Epithelial cell of prostate (primary cell): ENCODE measurements around the gene CD177.
A peak's percentile ranks its signal among the peaks of the same experiment; 100 is the strongest.
"Not testable (repeated sequence)": the region's sequence is repeated elsewhere in the genome, so short reads cannot be mapped to it uniquely, and the experiment has no call there.

ENCODE experiments used
- DNase-seq: peaks from one replicate; pipeline ENCODE4 v3.0.0-alpha.2; 2011; ENCODE audit warnings: low read depth, low spot score
- H3K27ac ChIP-seq: fragments of 450-650 bp; 2 replicates; pipeline ENCODE4 v1.5.1; 2017; ENCODE audit warnings: mild to moderate bottlenecking

CD177 gene

DNA sequence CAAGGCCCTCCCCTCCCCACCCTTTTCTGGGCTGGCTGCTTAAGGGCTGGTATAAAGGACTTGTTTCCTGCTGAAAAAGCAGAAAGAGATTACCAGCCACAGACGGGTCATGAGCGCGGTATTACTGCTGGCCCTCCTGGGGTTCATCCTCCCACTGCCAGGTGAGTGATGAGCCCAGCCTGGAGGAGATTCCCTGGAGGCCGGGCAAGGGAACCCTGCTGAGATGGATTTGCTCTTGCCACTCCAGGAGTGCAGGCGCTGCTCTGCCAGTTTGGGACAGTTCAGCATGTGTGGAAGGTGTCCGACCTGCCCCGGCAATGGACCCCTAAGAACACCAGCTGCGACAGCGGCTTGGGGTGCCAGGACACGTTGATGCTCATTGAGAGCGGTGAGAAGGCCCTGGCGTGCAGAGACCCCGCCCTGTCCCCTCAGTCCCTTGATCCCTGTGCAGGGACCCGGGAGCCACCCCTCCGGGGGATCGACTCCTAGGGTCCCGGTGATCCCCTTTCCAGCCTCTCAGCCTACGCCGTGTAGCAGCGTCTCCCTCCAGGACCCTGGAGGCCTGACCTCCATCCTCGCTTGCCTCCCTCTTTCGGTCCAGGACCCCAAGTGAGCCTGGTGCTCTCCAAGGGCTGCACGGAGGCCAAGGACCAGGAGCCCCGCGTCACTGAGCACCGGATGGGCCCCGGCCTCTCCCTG, at the start of gene CD177:
Gene CD177, plus strand, starts transcription at position 81 of the 699 bp plus-strand sequence. Its CDS starts 29 bp downstream, at position 110.
- H3K27ac ChIP-seq = no peak within 1 kb of the TSS
- DNase-seq = no peak

GRCh38 chr19:43305642-43306041, 47.8 kb upstream of the CD177 start:
- no peak overlapping the region for H3K27ac ChIP-seq
- no peak for DNase-seq

DNA sequence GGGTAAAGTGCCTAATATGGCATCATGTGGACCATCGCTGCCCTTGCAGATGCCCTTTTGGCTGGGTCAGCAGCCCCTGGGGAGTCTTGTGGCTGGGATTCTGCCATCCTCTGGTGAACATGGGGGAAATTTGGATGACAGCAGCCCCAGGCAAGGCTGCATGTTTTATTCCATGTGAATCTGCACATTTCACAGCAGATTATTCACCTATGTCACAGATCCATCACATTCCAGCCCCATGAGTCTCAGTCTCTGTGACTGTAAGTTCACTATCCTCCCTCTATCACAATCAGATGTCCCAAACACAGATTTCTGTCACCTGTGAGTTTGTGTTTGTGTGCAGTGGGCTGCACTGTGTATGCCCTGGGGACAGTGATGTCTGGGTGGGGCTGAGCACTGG, 47.4 kb upstream of the CD177 start:
- DNase-seq = no peak
- H3K27ac ChIP-seq = no peak overlapping the region

DNA sequence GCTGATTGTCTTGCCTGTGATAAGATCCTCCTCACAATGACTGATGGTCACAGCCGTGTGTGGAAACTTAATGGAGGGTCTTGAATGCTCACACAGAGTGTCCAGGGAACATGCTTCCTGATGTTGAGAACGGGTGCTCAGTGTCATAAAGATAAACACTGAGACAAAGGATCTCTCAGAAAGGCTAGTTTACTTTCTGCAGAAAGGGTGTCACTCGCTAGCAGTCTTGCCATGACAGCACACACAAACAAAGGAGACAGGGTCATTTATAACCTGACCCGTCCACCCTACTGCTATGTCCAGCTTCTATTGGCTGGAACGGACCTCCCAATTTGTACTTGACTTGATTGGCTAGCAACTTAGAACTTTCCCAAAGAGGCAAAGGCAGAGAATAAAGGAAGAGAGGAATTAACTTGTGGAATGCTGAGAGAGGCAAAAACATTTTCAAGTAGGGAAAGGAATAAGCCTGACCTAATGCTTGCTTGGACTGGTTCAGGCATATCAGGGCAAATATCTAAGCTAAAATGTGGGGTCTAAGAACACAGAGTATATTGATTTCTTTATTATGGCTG, 45.2 kb upstream of the CD177 start:
- no peak for DNase-seq
- H3K27ac ChIP-seq = no peak overlapping the region

GRCh38 chr19:43309466-43309865, 44.0 kb upstream of the CD177 start:
- no peak for DNase-seq
- no peak overlapping the region for H3K27ac ChIP-seq

DNA sequence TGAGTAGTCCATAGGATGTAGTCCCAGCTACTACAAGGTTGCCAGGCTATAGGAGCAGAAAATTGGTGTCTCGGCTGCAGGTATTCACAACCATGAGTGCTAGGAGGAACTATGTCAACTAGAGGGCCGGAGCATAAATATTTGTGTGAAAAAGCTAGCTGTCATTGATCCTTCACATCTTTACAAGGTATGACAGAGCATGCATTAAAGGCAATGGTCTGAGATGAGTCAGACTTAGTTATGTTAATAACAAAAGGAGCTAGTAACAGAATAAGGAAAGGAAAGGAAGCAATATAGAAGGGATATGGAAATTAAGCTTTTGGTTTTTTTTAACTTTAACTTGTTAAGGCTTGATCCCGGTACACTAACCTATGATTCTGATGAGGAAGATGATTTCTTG, 43.3 kb upstream of the CD177 start:
- DNase-seq = no peak
- H3K27ac ChIP-seq = no peak overlapping the region

DNA sequence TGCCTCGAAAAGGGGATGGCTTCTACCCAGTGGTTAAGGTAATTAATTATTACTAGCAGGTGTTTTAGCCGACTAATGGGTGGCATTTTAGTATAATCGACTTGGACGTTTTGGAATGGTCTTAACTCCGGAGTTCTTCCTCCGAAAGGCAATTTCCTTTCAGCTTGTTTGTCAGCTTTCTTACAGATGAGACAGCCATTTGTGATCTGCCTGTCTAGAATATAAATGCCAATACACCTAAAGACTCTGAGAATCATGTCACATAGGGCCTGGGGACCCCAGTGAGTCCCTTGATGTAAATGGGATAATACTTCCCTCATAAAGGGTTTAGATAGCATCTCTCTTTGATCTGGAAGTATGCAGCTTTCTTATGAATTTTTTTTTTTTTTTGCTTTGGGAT, 42.2 kb upstream of the CD177 start:
- H3K27ac ChIP-seq = no peak overlapping the region
- DNase-seq = no peak

DNA sequence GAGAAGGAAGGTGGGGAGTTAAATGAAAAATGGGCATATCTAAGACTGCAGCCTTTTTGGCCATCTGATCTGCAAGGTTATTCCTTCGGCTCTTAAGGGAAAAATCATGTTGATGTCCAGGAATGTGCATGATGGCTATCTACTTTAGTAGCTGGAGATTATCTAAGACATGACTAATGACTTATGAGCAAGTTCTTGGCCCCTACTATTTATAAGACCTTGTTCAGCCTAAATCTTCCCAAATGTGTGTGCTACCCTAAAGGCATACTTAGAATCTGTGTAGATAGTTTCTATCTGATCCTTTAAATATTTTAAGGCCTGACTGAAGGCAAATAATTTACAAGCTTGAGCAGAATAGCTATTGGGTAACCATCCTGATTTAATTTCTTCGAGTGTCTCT, 41.8 kb upstream of the CD177 start:
- no peak overlapping the region for H3K27ac ChIP-seq
- no peak for DNase-seq

DNA sequence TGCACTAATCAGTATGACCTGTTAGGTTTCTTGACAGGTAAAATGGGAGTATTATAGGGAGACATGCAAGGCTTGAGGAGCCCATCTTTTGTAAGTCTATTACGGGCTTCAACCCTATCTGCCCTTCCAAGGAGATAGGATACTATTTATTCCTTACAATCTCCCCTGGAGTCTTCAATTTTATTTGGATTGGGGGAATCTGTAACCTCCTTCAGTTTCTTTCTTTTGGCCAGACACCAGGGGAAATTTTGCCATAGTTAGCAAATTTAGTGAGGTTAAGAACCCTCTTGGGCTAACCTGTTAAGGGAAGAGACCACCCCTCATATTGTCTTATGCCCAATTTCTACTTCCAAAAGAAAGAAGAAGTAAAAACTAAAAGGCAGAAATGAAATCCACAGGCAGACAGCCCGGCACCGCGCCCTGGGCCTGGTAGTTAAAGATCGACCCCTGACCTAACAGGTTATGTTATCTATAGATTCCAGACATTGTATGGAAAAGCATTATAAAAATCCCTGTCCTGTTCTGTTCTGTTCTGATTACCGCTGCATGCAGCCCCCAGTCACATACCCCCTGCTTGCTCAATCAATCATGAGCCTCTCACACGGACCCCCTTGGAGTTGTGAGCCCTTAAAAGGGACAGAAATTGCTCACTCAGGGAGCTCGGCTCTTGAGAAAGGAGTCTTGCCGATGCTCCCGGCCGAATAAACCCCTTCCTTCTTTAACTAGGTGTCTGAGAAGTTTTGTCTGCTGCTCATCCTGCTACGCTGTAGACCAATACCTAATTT, 39.6 kb upstream of the CD177 start:
- H3K27ac ChIP-seq = no peak overlapping the region
- DNase-seq = no peak

GRCh38 chr19:43315851-43316250, 37.6 kb upstream of the CD177 start:
- no peak for DNase-seq
- H3K27ac ChIP-seq = no peak overlapping the region

- DNase-seq = no peak
These were observed 36.7 kb upstream of the CD177 start for GRCh38 chr19:43316591-43317319.

GRCh38 chr19:43318203-43318602, 35.3 kb upstream of the CD177 start:
- DNase-seq = no peak
- no peak overlapping the region for H3K27ac ChIP-seq

More at GRCh38 chr19:43316591-43317319, 36.7 kb upstream of the CD177 start:
- no peak overlapping the region for H3K27ac ChIP-seq

GRCh38 chr19:43318796-43319314, 34.6 kb upstream of the CD177 start:
- no peak overlapping the region for H3K27ac ChIP-seq
- no peak for DNase-seq

DNA sequence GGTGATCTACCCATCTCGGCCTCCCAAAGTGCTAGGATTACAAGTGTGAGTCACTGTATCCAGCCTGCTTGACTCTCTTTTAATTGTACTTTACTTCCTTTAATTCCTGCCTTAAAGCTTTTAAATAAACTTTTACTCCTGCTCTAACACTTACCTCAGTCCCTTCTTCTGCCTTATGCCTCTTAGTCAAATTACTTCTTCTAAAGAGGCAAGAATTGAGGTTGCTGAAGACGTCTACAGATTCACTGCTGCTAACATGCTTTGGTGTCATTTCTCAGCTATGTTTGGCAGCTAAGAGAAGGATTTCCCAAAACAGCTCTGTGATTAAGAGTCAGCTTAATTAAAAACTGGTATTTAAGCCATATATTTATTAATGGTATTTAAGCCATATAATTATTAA, 32.9 kb upstream of the CD177 start:
- no peak for DNase-seq
- no peak overlapping the region for H3K27ac ChIP-seq

DNA sequence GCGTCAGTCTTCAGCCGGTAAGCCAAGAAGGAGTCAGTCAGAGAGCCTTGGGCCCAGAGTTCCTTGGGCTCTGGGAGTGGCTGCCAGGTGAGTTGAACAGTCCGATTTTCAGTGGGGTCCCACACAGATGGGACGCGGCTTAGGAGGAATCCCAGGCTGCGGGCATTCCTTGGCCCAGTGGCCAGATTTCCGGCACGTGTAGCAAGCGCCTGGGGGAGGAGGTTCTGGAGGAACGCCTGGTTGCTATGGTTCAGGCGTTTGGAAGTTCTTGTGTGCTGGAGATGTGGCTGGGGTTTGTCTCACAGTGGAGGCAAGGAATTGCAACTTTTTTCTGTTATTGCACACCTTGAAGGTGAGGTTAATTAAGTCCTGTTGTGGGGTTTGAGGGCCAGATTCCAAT, 26.7 kb upstream of the CD177 start:
- not testable (repeated sequence) for H3K27ac ChIP-seq, DNase-seq

GRCh38 chr19:43328561-43328960, 24.9 kb upstream of the CD177 start:
- not testable (repeated sequence) for DNase-seq, H3K27ac ChIP-seq

DNA sequence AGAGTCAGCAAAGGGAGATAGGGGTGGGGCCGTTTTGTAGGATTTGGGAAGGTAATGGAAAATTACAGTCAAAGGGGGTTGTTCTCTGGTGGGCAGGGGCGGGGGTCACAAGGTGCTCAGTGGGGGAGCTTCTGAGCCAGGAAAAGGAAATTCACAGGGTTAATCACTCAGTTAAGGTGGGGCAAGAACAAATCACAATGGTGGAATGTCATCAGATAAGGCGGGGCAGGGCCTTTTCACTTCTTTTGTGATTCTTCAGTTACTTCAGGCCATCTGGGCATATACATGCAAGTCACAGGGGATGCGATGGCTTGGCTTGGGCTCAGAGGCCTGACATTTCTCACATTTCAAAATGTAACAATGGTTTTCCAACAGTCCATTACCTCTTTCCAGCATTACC, 24.4 kb upstream of the CD177 start:
- peak overlapping the region; percentile 27 for H3K27ac ChIP-seq
- not testable (repeated sequence) for DNase-seq

- no peak overlapping the region for H3K27ac ChIP-seq
- no peak for DNase-seq
These were observed 23.5 kb upstream of the CD177 start for GRCh38 chr19:43329989-43330388.

DNA sequence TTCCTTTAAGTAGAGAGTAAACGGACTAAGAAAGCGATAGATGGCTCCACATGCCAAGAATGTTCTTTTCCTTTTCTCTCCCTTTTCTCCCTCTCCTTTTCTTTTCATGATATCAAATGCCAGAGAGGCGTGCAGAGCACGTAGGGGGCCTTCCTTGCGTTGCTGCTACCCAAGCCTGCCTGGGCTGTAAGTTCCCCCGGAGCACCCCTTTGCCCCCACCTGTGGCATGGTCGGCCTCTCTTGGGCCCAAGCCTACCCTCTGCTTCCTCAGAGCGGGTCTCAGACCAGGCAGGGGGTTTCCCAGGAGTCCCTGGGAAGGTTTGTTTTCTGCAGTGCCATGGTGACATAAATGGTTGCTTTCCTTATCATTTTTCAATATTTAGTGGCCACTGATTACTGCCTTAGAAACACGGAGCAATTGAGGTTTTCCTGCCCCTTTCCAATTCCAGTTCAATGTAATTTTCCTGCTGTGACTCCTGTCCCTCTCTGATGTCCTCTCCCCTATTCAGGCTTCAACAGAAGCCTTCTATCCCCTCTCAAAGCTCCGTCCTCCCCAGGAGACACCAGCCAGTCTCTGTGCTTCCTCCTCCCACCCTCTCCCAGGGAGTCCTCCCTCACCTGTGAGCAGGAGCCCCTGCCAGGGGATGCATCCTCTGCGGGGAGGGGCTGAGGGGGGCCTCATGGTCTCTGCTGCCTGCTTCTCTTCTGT, 22.6 kb upstream of the CD177 start:
- no peak overlapping the region for H3K27ac ChIP-seq

DNA sequence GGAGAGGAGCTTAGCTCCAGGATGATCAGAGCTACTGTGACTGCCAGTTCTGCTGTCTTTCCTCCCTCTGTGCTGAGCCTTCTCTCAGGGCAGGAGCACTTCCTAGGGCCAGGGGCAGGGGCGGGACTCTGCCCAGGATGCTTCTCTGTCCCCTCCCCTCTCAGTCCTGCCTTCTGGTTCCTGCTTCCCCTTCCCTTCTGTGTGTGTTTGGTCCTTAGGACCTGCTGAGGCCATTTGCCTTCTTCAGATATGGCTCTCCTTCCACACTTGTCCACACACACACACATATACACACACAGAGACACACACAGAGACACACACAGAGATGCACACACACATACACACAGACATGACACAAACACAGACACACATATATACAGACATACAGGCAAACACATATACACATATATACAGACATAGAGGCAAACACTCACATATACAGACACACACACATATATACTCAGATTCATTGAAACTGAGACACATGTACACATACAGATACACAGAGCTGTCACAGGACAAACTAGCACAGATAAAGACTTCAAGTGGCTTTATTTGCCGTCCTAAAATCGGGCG, 22.0 kb upstream of the CD177 start:
- no peak for DNase-seq
- no peak overlapping the region for H3K27ac ChIP-seq

More for the DNA sequence above, 22.6 kb upstream of the CD177 start:
- DNase-seq = no peak
